ENCODE data around the gene RAI1.

Gene RAI1

GRCh38 chr17:17835415-17836249 lies 154.4 kb downstream of the RAI1 start:
- no peak for DNase-seq

- DNase-seq: peak; percentile 99
Measured at GRCh38 chr17:17836250-17836817, 155.1 kb downstream of the RAI1 start.

GRCh38 chr17:17836818-17837379 lies 155.6 kb downstream of the RAI1 start, which contains the start of gene SREBF1:
TSS of gene SREBF1 (minus strand) at chr17:17836986. CDS start at chr17:17836817, 169 bp downstream.
- DNase-seq: peak; percentile 61

GRCh38 chr17:17837380-17837821 lies 156.1 kb downstream of the RAI1 start:
- DNase-seq: no peak

- DNase-seq: peak; percentile 46
Measured at GRCh38 chr17:17837966-17838962, 157.0 kb downstream of the RAI1 start.

- DNase-seq: peak; percentile 92
Measured at GRCh38 chr17:17839791-17840707, 158.8 kb downstream of the RAI1 start.

- DNase-seq: peak; percentile 56
Measured at GRCh38 chr17:17840751-17841591, 159.7 kb downstream of the RAI1 start.

GRCh38 chr17:17841601-17842025 lies 160.4 kb downstream of the RAI1 start:
- DNase-seq: peak; percentile 33

- no peak for DNase-seq
Measured at GRCh38 chr17:17842111-17842876, 161.0 kb downstream of the RAI1 start.

- DNase-seq: no peak
Measured at GRCh38 chr17:17843096-17843495, 161.8 kb downstream of the RAI1 start.

- DNase-seq: no peak
Measured at GRCh38 chr17:17844079-17844478, 162.8 kb downstream of the RAI1 start.

GRCh38 chr17:17844500-17844899 lies 163.2 kb downstream of the RAI1 start:
- peak; percentile 39 for DNase-seq

GRCh38 chr17:17845046-17845775 lies 164.0 kb downstream of the RAI1 start:
- DNase-seq: no peak

GRCh38 chr17:17846003-17846402 lies 164.7 kb downstream of the RAI1 start:
- no peak for DNase-seq

GRCh38 chr17:17846645-17847044 lies 165.4 kb downstream of the RAI1 start:
- DNase-seq: no peak

GRCh38 chr17:17847118-17847689 lies 165.9 kb downstream of the RAI1 start:
- no peak for DNase-seq

- DNase-seq: no peak
Measured at GRCh38 chr17:17847726-17848125, 166.5 kb downstream of the RAI1 start.

- DNase-seq: no peak
Measured at GRCh38 chr17:17848311-17849082, 167.2 kb downstream of the RAI1 start.
